OCI-LY3 (cell line): ENCODE data around the gene STAT5A.
"Not testable (repeated sequence)": the region's sequence is repeated elsewhere in the genome, so short reads cannot be mapped to it uniquely, and the experiment has no call there.

Experiments used
- CTCF ChIP-seq: fragments of 200-600, 300-600 bp; sonication (generic); IDR thresholded peaks from 2 replicates; pipeline ENCODE4 v1.5.1; 2014; ENCODE audit warnings: antibody characterized with exemption, low read length, low read depth
- EZH2phosphoT487 ChIP-seq: fragments of 200-600 bp; shearing (Covaris generic); IDR thresholded peaks from 2 replicates; pipeline ENCODE4 v1.6.1; 2018; ENCODE audit warnings: antibody characterized with exemption, mixed run types, low read depth

DNA sequence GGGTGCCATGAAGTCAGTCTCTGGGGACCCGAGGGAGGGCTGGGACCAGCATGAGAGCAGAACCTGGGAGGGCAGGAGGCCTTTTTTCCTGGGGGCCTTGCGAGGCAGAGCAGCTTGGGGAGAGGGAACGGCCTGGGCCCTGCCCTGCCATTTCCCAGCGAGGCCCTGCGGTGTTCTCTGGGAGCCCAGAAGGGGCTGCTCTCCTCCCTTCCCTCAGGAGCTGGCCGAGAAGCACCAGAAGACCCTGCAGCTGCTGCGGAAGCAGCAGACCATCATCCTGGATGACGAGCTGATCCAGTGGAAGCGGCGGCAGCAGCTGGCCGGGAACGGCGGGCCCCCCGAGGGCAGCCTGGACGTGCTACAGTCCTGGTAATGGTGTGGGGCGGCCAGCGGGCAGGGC, 11.6 kb downstream of the STAT5A start:
- TF ChIP-seq CTCF, EZH2phosphoT487: not testable (repeated sequence)
